GM21447 (cell line): ENCODE data around the gene APOL4.
"Not testable (repeated sequence)": the region's sequence is repeated elsewhere in the genome, so short reads cannot be mapped to it uniquely, and the experiment has no call there.

ENCODE experiments used
- ATAC-seq: cut with Tn5 transposase; IDR thresholded peaks from one replicate; pipeline ENCODE4 v1.9.1; 2021; ENCODE audit not compliant: unreplicated experiment

The APOL4 gene

GRCh38 chr22:36232715-36233401, 31.2 kb upstream of the APOL4 start:
- ATAC-seq, result no peak

GRCh38 chr22:36231051-36231450, 29.4 kb upstream of the APOL4 start:
- ATAC-seq, result not testable (repeated sequence)

GRCh38 chr22:36229649-36230048, 28.0 kb upstream of the APOL4 start:
- ATAC-seq, result not testable (repeated sequence)

GRCh38 chr22:36228944-36229343, 27.3 kb upstream of the APOL4 start:
- no peak for ATAC-seq

- not testable (repeated sequence) for ATAC-seq
Observed at GRCh38 chr22:36228369-36228768, 26.8 kb upstream of the APOL4 start.

GRCh38 chr22:36227806-36228205, 26.2 kb upstream of the APOL4 start:
- no peak for ATAC-seq

GRCh38 chr22:36227396-36227795, 25.8 kb upstream of the APOL4 start:
- ATAC-seq, result no peak

- ATAC-seq, result no peak
Observed at GRCh38 chr22:36226189-36226588, 24.6 kb upstream of the APOL4 start.

- ATAC-seq, result no peak
Observed at GRCh38 chr22:36225333-36225922, 23.8 kb upstream of the APOL4 start.

GRCh38 chr22:36224245-36224644, 22.6 kb upstream of the APOL4 start:
- no peak for ATAC-seq

- no peak for ATAC-seq
Observed at GRCh38 chr22:36223504-36223903, 21.9 kb upstream of the APOL4 start.

- ATAC-seq, result no peak
Observed at GRCh38 chr22:36222887-36223450, 21.4 kb upstream of the APOL4 start.

- no peak for ATAC-seq
Observed at GRCh38 chr22:36221799-36222751, 20.5 kb upstream of the APOL4 start.

- no peak for ATAC-seq
Observed at GRCh38 chr22:36220451-36220921, 18.9 kb upstream of the APOL4 start.

- no peak for ATAC-seq
Observed at GRCh38 chr22:36218648-36219193, 17.1 kb upstream of the APOL4 start.

GRCh38 chr22:36215981-36216380, 14.4 kb upstream of the APOL4 start:
- no peak for ATAC-seq

- no peak for ATAC-seq
Observed at GRCh38 chr22:36213586-36213985, 12.0 kb upstream of the APOL4 start.

- no peak for ATAC-seq
Observed at GRCh38 chr22:36212901-36213300, 11.3 kb upstream of the APOL4 start.

GRCh38 chr22:36211237-36211861, 9.7 kb upstream of the APOL4 start:
- ATAC-seq, result no peak

- no peak for ATAC-seq
Observed at GRCh38 chr22:36210224-36210623, 8.6 kb upstream of the APOL4 start.
